GM23248 (cell line): ENCODE results near the gene SFMBT1. TPM values are rescaled to one million over a fixed set of nuclear protein-coding genes. Genes with fewer than 3 reads are reported as not detected.
"Not testable (repeated sequence)": the region's sequence is repeated elsewhere in the genome, so short reads cannot be mapped to it uniquely, and the experiment has no call there.

Experiments used
- DNase-seq: peaks from one replicate; pipeline ENCODE4 v3.0.0-alpha.2; 2015
- H2AFZ ChIP-seq: fragments of 200-600 bp; sonication (generic); 2 replicates; pipeline ENCODE4 v1.6.1; 2016; ENCODE audit warnings: antibody characterized with exemption
- H3F3A ChIP-seq: fragments of 200-600 bp; sonication (generic); 2 replicates; pipeline ENCODE4 v1.6.1; 2016; ENCODE audit warnings: mild to moderate bottlenecking, antibody characterized with exemption, mixed run types; ENCODE audit not compliant: insufficient read depth
- H3K27ac ChIP-seq: fragments of 200-600 bp; sonication (generic); 2 replicates; pipeline ENCODE4 v1.5.1; 2016; ENCODE audit warnings: mild to moderate bottlenecking
- H3K27me3 ChIP-seq: fragments of 200-600 bp; sonication (generic); replicated peaks from 2 replicates; pipeline ENCODE4 v1.6.1; 2016; ENCODE audit warnings: mild to moderate bottlenecking; ENCODE audit not compliant: insufficient read depth
- H3K36me3 ChIP-seq: fragments of 200-600 bp; sonication (generic); 2 replicates; pipeline ENCODE4 v1.6.1; 2016; ENCODE audit warnings: low read depth, mild to moderate bottlenecking
- H3K4me1 ChIP-seq: fragments of 200-600 bp; sonication (generic); 2 replicates; pipeline ENCODE4 v1.6.1; 2016; ENCODE audit warnings: mild to moderate bottlenecking; ENCODE audit not compliant: insufficient read depth
- H3K4me2 ChIP-seq: fragments of 200-600 bp; sonication (generic); one replicate; pipeline ENCODE4 v1.6.1; 2016; ENCODE audit warnings: mild to moderate bottlenecking; ENCODE audit not compliant: unreplicated experiment
- H3K4me3 ChIP-seq: fragments of 200-600 bp; sonication (generic); 2 replicates; pipeline ENCODE4 v1.5.1; 2016; ENCODE audit warnings: mild to moderate bottlenecking
- H3K79me2 ChIP-seq: fragments of 200-600 bp; sonication (generic); 2 replicates; pipeline ENCODE4 v1.6.1; 2016; ENCODE audit warnings: mild to moderate bottlenecking; ENCODE audit not compliant: insufficient read depth
- H3K9ac ChIP-seq: fragments of 200-600 bp; sonication (generic); 2 replicates; pipeline ENCODE4 v1.6.1; 2016; ENCODE audit warnings: mild to moderate bottlenecking
- H3K9me2 ChIP-seq: fragments of 200-600 bp; sonication (generic); 2 replicates; pipeline ENCODE4 v1.6.1; 2016; ENCODE audit warnings: mixed run types, mild to moderate bottlenecking, moderate library complexity; ENCODE audit not compliant: insufficient read depth
- H3K9me3 ChIP-seq: fragments of 200-600 bp; sonication (generic); one replicate; pipeline ENCODE4 v1.6.1; 2017; ENCODE audit warnings: low read depth
- H4K20me1 ChIP-seq: fragments of 200-600 bp; sonication (generic); 2 replicates; pipeline ENCODE4 v1.6.0; 2016; ENCODE audit not compliant: insufficient read depth
- EZH2 ChIP-seq: fragments of 200-600 bp; sonication (generic); IDR thresholded peaks from 2 replicates; pipeline ENCODE4 v1.6.1; 2018; ENCODE audit warnings: antibody characterized with exemption, mild to moderate bottlenecking; ENCODE audit not compliant: insufficient read depth, poor library complexity, severe bottlenecking
- EZH2phosphoT487 ChIP-seq: fragments of 200-600 bp; sonication (generic); IDR thresholded peaks from 2 replicates; pipeline ENCODE4 v1.6.1; 2018; ENCODE audit warnings: antibody characterized with exemption, moderate library complexity, mild to moderate bottlenecking, low read depth; ENCODE audit not compliant: insufficient read depth
- WGBS, 2 experiments: methylation state at CpG; one replicate each; pipeline ENCODE4 v1.1.6; 2015 to 2017; ENCODE audit warnings: low lambda C conversion rate in 2 of 2, low coverage in 1 of 2; ENCODE audit errors: missing lambda C conversion rate in 2 of 2; 5-methylcytosine and 5-hydroxymethylcytosine counted together
- in situ Hi-C: fragments of 300-500 bp; cut with MboI; formaldehyde crosslinking; loops from 2 replicates; pipeline ENCODE4 v1.15.0; 2020
- polyA plus RNA-seq: library from polyadenylated mRNA; unstranded; fragments of >200 nt; fragmentation: Nextera tagmentation; extraction: Ambion mirVana; gene quantifications from 2 replicates; pipeline ENCODE4 v1.2.1, GENCODE V29; 2016
- total RNA-seq: library from RNA; depleted of rRNA; stranded (reverse); fragments of >200 nt; shearing (Covaris generic); gene quantifications from 2 replicates; pipeline ENCODE4 v1.2.3, GENCODE V29; 2014

SFMBT1 gene
- total and polyA plus RNA-seq, 2 experiments from 2014 or later = 2.3 to 2.6 TPM

- H3K4me1 ChIP-seq = peaks cover 12% of the 10 kb centered on the region
- H4K20me1 ChIP-seq = 0 out of 2 replicates have a peak, but pooled peaks cover 3% of the 10 kb centered on the region
- H3K27me3 ChIP-seq = no peaks in the 10 kb centered on the region
- no peak for DNase-seq
- H2AFZ ChIP-seq = no peak overlapping the region
- H3K36me3 ChIP-seq = no peaks in the 10 kb centered on the region
- in situ Hi-C loops = no loop called here
- H3K9me2 ChIP-seq = no peaks in the 10 kb centered on the region
- 0 out of 2 replicates have a peak, but pooled peaks cover 4% of the 10 kb centered on the region for H3K79me2 ChIP-seq
- TF ChIP-seq EZH2 = no peak
- no peak for TF ChIP-seq EZH2phosphoT487
- 77 to 90% methylated on average over 2 of the region's 2 CpGs for WGBS, 2 experiments
- H3K9me3 ChIP-seq = no peaks in the 10 kb centered on the region
- H3K9ac ChIP-seq = no peak overlapping the region
- no peak overlapping the region for H3K4me2 ChIP-seq
- H3F3A ChIP-seq = peaks cover 12% of the 10 kb centered on the region
- H3K4me3 ChIP-seq = no peak overlapping the region
- H3K27ac ChIP-seq = no peak overlapping the region
Measured at GRCh38 chr3:53039376-53039752, 6.5 kb downstream of the SFMBT1 start.

- Histone ChIP-seq H3K9me2 (no peaks in the 10 kb centered on the region), H3K9ac (no peak overlapping the region), H2AFZ (no peak overlapping the region), H3K27ac (no peak overlapping the region), H3K79me2 (0 out of 2 replicates have a peak, but pooled peaks cover 4% of the 10 kb centered on the region), H4K20me1 (0 out of 2 replicates have a peak, but pooled peaks cover 3% of the 10 kb centered on the region), H3K36me3 (no peaks in the 10 kb centered on the region), H3K4me1 (peaks cover 12% of the 10 kb centered on the region), H3K27me3 (no peaks in the 10 kb centered on the region), H3K4me3 (no peak overlapping the region), H3K9me3 (no peaks in the 10 kb centered on the region), H3K4me2 (no peak overlapping the region), H3F3A (peaks cover 8% of the 10 kb centered on the region)
- in situ Hi-C loops = no loop called here
- DNase-seq = no peak
- WGBS, 2 experiments = 76 to 81% methylated on average over 5 of the region's 5 CpGs
- no peak for TF ChIP-seq EZH2
- no peak for TF ChIP-seq EZH2phosphoT487
Measured at GRCh38 chr3:53038679-53039375, 7.0 kb downstream of the SFMBT1 start.

GRCh38 chr3:53035825-53036619 is 9.9 kb downstream of the SFMBT1 start:
- H3K27me3 ChIP-seq = no peaks in the 10 kb centered on the region
- H4K20me1 ChIP-seq = 0 out of 2 replicates have a peak, but pooled peaks cover 3% of the 10 kb centered on the region
- H3K9me2 ChIP-seq = no peaks in the 10 kb centered on the region
- no peak overlapping the region for H2AFZ ChIP-seq
- H3K9me3 ChIP-seq = no peaks in the 10 kb centered on the region
- H3F3A ChIP-seq = peaks cover 8% of the 10 kb centered on the region
- no peaks in the 10 kb centered on the region; the same call in 1 of the 2 replicates for H3K79me2 ChIP-seq
- peaks cover 12% of the 10 kb centered on the region for H3K4me1 ChIP-seq
- in situ Hi-C loops = no loop called here
- DNase-seq = no peak
- no peak overlapping the region for H3K27ac ChIP-seq
- TF ChIP-seq EZH2 (no peak), EZH2phosphoT487 (no peak)
- no peak overlapping the region for H3K4me2 ChIP-seq
- 92 to 96% methylated on average over 11 of the region's 11 CpGs for WGBS, 2 experiments
- H3K4me3 ChIP-seq = no peak overlapping the region
- H3K36me3 ChIP-seq = no peaks in the 10 kb centered on the region
- H3K9ac ChIP-seq = no peak overlapping the region

- H3K4me1 ChIP-seq, H3K27ac ChIP-seq, H3K9me3 ChIP-seq, H3K9ac ChIP-seq, H3K79me2 ChIP-seq, H3F3A ChIP-seq, H3K27me3 ChIP-seq, H3K36me3 ChIP-seq, H4K20me1 ChIP-seq, H3K9me2 ChIP-seq, H3K4me3 ChIP-seq, H2AFZ ChIP-seq, H3K4me2 ChIP-seq, in situ Hi-C loops, DNase-seq: not testable (repeated sequence)
- WGBS, 2 experiments = 98 to 100% methylated on average over 5 of the region's 5 CpGs
Measured at GRCh38 chr3:53035018-53035417, 10.9 kb downstream of the SFMBT1 start.

- H3K9me2 ChIP-seq, H3K36me3 ChIP-seq, H2AFZ ChIP-seq, H3K4me3 ChIP-seq, H3K27me3 ChIP-seq, H3K4me2 ChIP-seq, H3K27ac ChIP-seq, H3K4me1 ChIP-seq, in situ Hi-C loops, H3K9me3 ChIP-seq, H3K79me2 ChIP-seq, DNase-seq, H3F3A ChIP-seq, H3K9ac ChIP-seq, H4K20me1 ChIP-seq: not testable (repeated sequence)
- 93 to 99% methylated on average over 10 of the region's 10 CpGs for WGBS, 2 experiments
Measured at GRCh38 chr3:53034411-53034810, 11.5 kb downstream of the SFMBT1 start.
